GM06990 (cell line): Measurements from ENCODE around the gene CBL.
A peak's percentile ranks its signal among the peaks of the same experiment; 100 is the strongest.

ENCODE experiments used
- DNase-seq: peaks from one replicate; pipeline ENCODE4 v3.0.0-alpha.2; 2011; ENCODE audit not compliant: insufficient read length; ENCODE audit errors: extremely low read depth
- H3K27me3 ChIP-seq: replicated peaks from 2 replicates; pipeline ENCODE4 v1.6.0; 2011; ENCODE audit warnings: low read length; ENCODE audit not compliant: control insufficient read depth, insufficient read depth
- H3K36me3 ChIP-seq: 2 replicates; pipeline ENCODE4 v1.5.1; 2011; ENCODE audit warnings: low read length; ENCODE audit not compliant: control insufficient read depth, insufficient read depth
- H3K4me3 ChIP-seq: replicated peaks from 2 replicates; pipeline ENCODE4 v1.5.1; 2011; ENCODE audit warnings: low read depth, mild to moderate bottlenecking, control low read depth, low read length
- TF ChIP-seq, protein P1 (sequence below): IDR thresholded peaks from 2 replicates; pipeline ENCODE4 v1.5.1; 2011; ENCODE audit warnings: low read length, control low read depth, mild to moderate bottlenecking, inconsistent platforms; ENCODE audit not compliant: insufficient read depth, poor library complexity, severe bottlenecking

Gene CBL

GRCh38 chr11:119284344-119285157 is 78.4 kb downstream of the CBL start:
- Histone ChIP-seq H3K36me3 (peaks cover 4% of the 10 kb centered on the region), H3K27me3 (no peaks in the 10 kb centered on the region), H3K4me3 (no peak overlapping the region)
- DNase-seq, result no peak
- TF ChIP-seq, protein P1, sequence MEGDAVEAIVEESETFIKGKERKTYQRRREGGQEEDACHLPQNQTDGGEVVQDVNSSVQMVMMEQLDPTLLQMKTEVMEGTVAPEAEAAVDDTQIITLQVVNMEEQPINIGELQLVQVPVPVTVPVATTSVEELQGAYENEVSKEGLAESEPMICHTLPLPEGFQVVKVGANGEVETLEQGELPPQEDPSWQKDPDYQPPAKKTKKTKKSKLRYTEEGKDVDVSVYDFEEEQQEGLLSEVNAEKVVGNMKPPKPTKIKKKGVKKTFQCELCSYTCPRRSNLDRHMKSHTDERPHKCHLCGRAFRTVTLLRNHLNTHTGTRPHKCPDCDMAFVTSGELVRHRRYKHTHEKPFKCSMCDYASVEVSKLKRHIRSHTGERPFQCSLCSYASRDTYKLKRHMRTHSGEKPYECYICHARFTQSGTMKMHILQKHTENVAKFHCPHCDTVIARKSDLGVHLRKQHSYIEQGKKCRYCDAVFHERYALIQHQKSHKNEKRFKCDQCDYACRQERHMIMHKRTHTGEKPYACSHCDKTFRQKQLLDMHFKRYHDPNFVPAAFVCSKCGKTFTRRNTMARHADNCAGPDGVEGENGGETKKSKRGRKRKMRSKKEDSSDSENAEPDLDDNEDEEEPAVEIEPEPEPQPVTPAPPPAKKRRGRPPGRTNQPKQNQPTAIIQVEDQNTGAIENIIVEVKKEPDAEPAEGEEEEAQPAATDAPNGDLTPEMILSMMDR, result peak; percentile 60

DNA sequence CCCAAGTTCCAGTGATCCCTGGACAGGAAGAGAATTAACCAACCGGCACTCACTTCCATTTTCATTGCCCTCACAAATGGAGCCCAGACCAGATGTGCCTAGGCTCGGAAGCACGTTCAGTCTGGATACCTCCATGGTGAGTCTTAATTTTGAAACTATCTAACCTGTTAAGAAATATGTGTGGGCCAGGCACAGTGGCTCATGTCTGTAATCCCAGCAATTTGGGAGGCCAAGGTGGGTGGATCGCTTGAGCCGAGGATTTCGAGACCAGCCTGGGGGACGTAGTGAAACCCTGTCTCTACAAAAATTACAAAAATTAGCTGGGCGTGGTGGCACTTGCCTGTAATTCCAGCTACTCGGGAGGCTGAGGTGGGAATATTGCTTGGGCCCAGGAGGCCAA is 79.3 kb downstream of the CBL start:
- TF ChIP-seq, protein P1, result no peak
- Histone ChIP-seq H3K4me3 (no peak overlapping the region), H3K27me3 (no peaks in the 10 kb centered on the region), H3K36me3 (peaks cover 8% of the 10 kb centered on the region)
- DNase-seq, result no peak

GRCh38 chr11:119288219-119288618 is 82.1 kb downstream of the CBL start:
- no peak overlapping the region for H3K4me3 ChIP-seq
- peaks cover 11% of the 10 kb centered on the region for H3K36me3 ChIP-seq
- H3K27me3 ChIP-seq, result no peaks in the 10 kb centered on the region
- TF ChIP-seq, protein P1, result no peak
- no peak for DNase-seq

- no peak for DNase-seq
- Histone ChIP-seq H3K4me3 (no peak overlapping the region), H3K36me3 (peaks cover 11% of the 10 kb centered on the region), H3K27me3 (no peaks in the 10 kb centered on the region)
- TF ChIP-seq, protein P1, result no peak
These were observed 84.9 kb downstream of the CBL start for GRCh38 chr11:119290894-119291497.

DNA sequence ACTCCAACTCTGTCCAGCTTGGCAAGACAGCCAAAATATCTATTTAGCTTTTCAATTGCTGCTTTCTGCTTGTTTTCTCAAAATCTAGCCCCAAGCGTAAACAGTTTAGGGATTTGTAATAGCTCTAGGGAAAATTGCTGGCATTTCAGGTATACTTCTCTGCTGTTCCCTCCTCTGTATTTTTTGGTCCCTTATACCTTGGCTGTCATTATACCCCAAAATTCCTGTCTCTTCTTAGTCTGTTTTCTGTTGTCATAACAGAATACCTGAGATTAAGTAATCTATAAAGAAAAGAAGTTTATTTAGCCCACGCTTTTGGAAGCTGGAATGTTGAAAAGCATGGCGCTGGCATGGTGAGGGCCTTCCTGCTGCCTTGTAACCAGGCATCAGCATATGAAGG is 87.3 kb downstream of the CBL start:
- TF ChIP-seq, protein P1, result no peak
- Histone ChIP-seq H3K36me3 (peaks cover 16% of the 10 kb centered on the region), H3K27me3 (no peaks in the 10 kb centered on the region), H3K4me3 (no peak overlapping the region)
- DNase-seq, result no peak
